COLO668 (cell line): ENCODE data around the gene TMEM200A.
A peak's percentile ranks its signal among the peaks of the same experiment; 100 is the strongest.

Experiments used
- DNase-seq: peaks from one replicate; lab custom pipeline; 2025; ENCODE audit not compliant: unreplicated experiment; lab: John Stamatoyannopoulos, UW

The TMEM200A gene

DNA sequence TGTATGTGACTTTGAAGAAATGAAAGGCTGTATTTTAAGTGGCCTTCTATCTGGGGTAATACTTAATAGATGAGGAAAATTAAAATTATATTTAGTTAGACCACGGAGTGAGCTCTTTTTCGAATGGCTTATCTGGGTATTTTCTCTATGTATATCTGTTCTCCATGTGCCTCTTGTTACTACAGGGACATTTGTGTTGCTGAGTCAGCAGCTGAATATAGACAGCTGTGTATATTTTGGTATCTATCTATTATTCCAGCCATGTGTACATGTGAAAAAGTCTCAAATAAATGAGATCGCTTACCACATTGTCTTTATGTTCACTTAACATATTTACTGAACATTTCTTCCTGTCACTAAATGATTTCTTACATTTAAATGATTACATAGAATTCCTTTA, 57.2 kb downstream of the TMEM200A start:
- no peak for DNase-seq

DNA sequence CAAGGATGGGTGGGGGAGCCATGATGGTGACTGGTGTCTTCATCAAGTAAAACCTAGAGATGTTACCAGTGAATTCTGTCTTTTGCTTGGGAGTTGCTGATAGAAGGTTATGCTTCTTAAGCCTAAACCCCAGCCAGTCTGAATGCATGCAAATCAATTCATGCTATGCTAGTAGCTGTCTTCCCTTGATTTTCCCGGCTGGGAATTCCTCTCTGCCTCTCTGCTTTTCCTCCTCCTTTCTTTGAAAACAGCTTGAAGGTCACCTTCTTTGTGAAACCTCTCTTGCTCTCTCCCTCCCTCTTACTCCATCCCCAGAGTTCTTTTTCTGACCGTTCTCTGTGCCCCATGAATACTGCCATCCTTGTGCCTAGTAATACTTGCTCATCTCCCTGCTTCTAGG, 58.9 kb downstream of the TMEM200A start:
- no peak for DNase-seq

DNA sequence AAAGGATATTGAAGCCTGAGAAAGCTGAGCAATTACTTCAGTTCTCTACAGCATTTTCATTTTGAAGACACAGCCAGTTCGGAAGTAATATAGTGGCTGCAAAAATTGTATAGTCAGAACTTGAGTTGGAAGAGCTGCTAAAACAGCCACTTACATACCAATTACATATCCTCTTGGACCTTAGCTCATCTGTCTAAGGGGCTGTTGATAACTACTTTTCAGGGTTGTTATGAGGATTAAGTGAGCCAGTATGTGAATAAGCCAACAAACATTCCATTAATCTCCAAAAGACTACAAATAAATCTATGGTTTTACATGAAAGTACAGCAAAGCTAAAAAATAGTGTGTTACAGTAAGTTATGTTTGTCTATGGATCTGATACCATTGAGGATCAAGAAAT, 59.7 kb downstream of the TMEM200A start:
- no peak for DNase-seq

DNA sequence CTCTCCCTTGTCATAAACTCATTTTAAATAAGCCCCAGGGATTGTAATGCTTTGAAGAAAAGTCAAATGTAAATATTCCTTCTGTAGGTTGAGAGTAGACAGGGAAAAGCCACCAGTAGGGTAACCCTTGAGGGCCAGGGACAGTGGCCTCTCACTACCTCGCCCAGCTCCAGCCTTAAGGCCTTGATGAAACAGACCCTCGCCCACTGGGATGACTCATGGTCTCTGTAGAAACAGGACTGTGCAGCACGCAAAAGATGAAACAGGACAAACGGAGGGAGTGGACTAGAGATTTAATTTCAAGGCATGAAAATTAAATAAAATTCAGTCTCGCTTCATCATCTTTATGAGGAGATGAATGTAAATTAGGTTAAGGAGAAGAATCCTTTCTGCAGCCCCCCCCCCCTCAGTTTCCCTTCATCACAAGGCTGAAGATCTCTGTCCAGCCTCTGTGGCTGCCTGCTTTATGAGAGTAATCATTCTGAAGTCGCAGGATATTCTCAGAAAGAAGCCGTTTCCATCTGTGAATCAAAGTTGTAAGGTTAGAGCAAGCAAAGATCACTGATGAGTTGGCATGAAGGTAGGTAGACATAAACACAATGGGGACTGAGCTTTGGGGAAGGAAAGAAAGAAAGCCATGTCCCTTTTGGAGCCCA, 60.4 kb downstream of the TMEM200A start:
- DNase-seq = no peak

- no peak for DNase-seq
These were observed 65.6 kb downstream of the TMEM200A start for GRCh38 chr6:130431346-130431852.

- no peak for DNase-seq
These were observed 67.0 kb downstream of the TMEM200A start for GRCh38 chr6:130432838-130433237.

- no peak for DNase-seq
These were observed 68.5 kb downstream of the TMEM200A start for GRCh38 chr6:130434174-130434873.

- DNase-seq = no peak
These were observed 69.4 kb downstream of the TMEM200A start for GRCh38 chr6:130435181-130435580.

DNA sequence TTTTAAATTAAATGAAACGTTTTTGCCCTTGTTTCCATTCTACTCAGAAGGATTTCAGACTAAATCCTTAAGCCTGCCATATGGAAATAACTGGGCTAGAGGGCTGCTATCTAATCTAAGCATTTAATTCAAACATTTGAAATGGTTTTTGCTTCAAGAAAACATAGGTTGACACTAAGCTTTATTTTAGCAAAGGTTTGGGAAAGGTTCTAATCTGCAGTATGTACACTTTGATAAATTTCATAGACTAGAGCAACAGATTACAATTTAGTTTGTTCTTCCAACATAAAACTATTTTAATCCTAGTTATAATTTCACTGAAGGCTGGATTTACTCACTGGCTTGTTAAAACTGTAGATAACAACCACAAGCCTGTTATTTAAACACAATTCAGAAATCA, 72.1 kb downstream of the TMEM200A start:
- no peak for DNase-seq

GRCh38 chr6:130447374-130447773, 81.6 kb downstream of the TMEM200A start:
- no peak for DNase-seq

GRCh38 chr6:130452336-130452735, 86.5 kb downstream of the TMEM200A start:
- no peak for DNase-seq

DNA sequence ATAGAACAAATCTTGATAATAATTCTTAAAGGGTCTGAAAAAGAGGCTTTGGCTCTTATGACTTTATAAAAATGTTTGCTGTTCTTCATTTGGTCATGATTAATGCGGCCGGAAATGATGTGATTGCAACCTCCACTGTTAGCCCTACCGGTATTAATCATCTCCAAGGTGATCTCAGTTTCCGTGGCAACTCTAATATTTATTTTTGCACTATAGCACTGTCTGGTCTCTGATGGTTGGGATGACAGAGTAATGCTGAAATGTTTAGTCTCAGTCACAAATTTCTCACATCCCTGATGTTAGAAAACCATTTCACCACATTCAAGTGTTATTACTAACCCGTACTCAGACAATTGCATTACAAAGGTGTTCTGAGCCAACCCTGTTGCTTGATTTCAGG, 87.4 kb downstream of the TMEM200A start:
- DNase-seq = no peak

DNA sequence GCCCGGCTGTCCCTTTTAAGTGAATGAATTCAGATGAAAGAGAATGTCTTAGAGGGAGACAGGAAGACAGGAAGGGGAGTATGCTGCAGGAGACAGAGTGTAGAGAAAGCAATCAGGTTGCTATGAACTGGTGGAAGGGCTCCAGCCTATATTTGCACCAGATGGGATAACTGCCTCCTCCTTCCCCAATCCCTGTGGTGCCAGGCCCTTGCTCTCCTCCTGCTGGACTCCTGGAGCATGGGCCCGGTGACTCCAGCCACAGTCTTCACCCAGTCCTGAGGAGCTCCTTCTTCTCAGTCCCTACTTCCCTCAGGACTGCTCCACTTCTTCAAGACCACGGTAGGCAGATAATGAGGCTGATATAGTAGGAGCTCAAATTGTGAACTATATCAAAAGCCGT, 91.8 kb downstream of the TMEM200A start:
- no peak for DNase-seq

DNA sequence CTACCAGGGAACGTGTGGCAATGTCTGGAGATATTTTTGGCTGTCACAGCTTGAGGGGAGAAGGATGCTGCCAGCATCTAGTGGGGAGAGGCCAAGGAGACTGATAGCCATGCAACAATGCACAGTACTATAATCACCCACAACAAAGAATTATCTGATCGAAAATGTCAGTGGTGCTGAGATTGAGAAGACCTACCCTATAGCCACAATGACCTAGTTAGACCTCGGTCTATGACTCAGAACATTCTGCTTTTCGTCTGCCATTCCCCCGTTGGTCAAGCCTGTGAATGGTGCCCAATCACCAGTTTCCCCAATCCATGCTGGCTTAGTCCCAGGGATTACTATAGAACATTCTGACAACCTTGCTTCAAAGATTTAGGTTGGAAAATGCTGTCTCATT, 93.5 kb downstream of the TMEM200A start:
- no peak for DNase-seq

- DNase-seq = no peak
These were observed 95.1 kb downstream of the TMEM200A start for GRCh38 chr6:130460934-130461333.

GRCh38 chr6:130466052-130466747, 100.4 kb downstream of the TMEM200A start:
- no peak for DNase-seq

GRCh38 chr6:130466748-130467061, 100.9 kb downstream of the TMEM200A start:
- DNase-seq = no peak

DNA sequence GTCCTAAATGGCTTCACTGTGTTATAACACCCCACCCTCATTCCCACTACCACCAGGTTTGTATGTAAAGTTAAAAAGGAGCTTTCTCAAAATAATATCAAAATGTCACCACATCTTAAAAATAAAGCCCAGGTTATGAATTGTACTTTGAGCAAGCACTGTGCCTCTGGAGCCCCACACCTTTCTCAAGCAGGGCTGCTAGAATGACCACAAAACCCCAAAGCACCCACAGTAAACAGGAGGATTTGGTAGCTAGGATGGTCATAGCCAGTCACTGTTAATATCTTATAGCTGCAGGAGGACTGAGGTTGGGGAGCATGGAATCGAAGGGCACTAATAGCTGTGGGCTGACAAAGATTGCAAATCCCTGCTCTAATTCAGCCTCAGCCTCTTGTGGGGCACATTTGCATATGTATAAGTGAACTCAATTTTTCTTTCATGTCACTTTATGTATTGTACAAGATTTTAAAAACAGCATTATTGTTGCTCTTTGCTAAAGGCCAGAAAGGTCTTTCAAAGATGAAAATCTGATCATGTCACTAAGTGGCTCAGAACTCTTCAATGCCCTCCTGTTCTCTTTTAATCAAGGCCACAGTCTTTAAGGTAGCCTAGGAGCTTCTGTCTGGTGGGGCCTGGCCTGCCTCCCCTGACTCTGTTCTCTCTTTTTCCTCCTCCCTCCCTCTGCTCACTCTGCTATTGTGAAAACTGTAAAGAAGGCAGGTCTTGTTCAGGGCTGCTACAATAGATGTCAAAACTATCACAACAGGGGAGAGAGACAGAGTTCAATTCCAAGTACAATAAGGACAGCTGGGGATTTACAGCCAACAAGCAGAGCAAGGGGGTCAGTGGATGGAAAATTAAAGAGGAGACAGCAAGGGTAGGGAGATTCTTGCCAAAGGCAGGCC, 101.6 kb downstream of the TMEM200A start:
- DNase-seq = no peak

GRCh38 chr6:130470766-130471165, 104.9 kb downstream of the TMEM200A start:
- no peak for DNase-seq

- peak; percentile 36 for DNase-seq
These were observed 108.1 kb downstream of the TMEM200A start for GRCh38 chr6:130473886-130474285.
